Esophagus squamous epithelium (tissue), 4 donors: ENCODE measurements around the gene COG3.

ENCODE experiments used
- POLR2A ChIP-seq, 4 donors: fragments of 450-650 bp; IDR thresholded peaks; one replicate each; pipeline ENCODE4 v1.6.1; 2017; ENCODE audit warnings: antibody characterized with exemption in 4 of 4, mild to moderate bottlenecking in 4 of 4, moderate library complexity in 3 of 4
- TF ChIP-seq, protein P1 (sequence below), 6 experiments: fragments of 450-650 bp in 4 of 6; fragments of 200-600 bp in 2 of 6; sonication (generic) in 2 of 6; IDR thresholded peaks; one replicate each; pipeline ENCODE4 v1.5.1; 2016 to 2019; ENCODE audit warnings: antibody characterized with exemption in 6 of 6, mild to moderate bottlenecking in 4 of 6, moderate library complexity in 4 of 6

DNA sequence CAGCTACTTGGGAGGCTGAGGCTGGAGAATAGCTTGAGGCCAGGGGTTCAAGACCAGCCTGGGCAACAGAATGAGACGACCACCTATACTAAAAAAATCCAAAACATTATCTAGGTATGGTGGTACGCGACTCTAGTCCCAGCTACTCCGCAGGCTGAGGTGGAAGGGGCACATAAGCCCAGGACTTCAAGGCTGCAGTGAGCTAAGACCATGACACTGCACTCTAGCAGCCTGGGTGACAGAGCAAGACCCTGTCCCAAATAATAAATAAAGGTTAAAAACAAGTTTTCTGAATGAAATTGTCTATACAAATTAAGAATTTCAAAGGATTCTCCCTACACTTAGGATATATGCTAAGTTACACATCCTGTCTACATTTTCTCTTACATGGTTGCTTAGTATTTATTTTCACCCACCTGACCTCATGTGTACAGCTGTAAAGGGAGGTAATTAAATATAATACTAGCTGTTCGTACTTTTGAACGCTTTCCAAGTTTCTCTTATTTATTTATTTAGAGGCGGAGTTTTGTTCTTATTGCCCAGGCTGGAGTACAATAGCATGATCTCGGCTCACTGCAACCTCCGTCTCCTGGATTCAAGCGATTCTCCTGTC is 48.1 kb upstream of the COG3 start:
- TF ChIP-seq, protein P1, sequence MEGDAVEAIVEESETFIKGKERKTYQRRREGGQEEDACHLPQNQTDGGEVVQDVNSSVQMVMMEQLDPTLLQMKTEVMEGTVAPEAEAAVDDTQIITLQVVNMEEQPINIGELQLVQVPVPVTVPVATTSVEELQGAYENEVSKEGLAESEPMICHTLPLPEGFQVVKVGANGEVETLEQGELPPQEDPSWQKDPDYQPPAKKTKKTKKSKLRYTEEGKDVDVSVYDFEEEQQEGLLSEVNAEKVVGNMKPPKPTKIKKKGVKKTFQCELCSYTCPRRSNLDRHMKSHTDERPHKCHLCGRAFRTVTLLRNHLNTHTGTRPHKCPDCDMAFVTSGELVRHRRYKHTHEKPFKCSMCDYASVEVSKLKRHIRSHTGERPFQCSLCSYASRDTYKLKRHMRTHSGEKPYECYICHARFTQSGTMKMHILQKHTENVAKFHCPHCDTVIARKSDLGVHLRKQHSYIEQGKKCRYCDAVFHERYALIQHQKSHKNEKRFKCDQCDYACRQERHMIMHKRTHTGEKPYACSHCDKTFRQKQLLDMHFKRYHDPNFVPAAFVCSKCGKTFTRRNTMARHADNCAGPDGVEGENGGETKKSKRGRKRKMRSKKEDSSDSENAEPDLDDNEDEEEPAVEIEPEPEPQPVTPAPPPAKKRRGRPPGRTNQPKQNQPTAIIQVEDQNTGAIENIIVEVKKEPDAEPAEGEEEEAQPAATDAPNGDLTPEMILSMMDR (IDR thresholded peaks at IDR 0.05) = no peak
- TF ChIP-seq POLR2A (IDR thresholded peaks at IDR 0.05) = no peak
